ENCODE measurements around the gene SLC26A8.
A peak's percentile ranks its signal among the peaks of the same experiment; 100 is the strongest.

Gene SLC26A8

GRCh38 chr6:36054956-36055355 lies 30.5 kb upstream of the SLC26A8 start:
- H3K4me1 ChIP-seq, result peaks cover 4 to 15% (median 11%) of the 10 kb centered on the region in 10 experiments
- H3K36me3 ChIP-seq, result peaks cover 71 to 93% (median 81%) of the 10 kb centered on the region in 11 experiments
- H3K27ac ChIP-seq, result no peak overlapping the region
- no peak overlapping the region for H3K4me2 ChIP-seq
- no peak for TF ChIP-seq Cebpa-rat (IDR thresholded peaks at IDR 0.05)
- H4K20me1 ChIP-seq, result peaks cover 58 to 100% (median 96%) of the 10 kb centered on the region in 11 experiments
- H3K9ac ChIP-seq, result no peak overlapping the region; a peak in 1 of 22 replicates
- no peaks in the 10 kb centered on the region for H3K27me3 ChIP-seq
- no peaks in the 10 kb centered on the region for H3K9me3 ChIP-seq (replicated peaks in 1 of 11)
- H3K4me3 ChIP-seq, result no peak overlapping the region

GRCh38 chr6:36054415-36054814 lies 30.0 kb upstream of the SLC26A8 start:
- Histone ChIP-seq H3K4me1 (peaks cover 4 to 21% (median 13%) of the 10 kb centered on the region in 10 experiments), H3K9me3 (replicated peaks in 1 of 11) (no peaks in the 10 kb centered on the region), H3K4me3 (no peak overlapping the region), H4K20me1 (peaks cover 62 to 100% (median 96%) of the 10 kb centered on the region in 11 experiments), H3K4me2 (no peak overlapping the region), H3K27ac (no peak overlapping the region), H3K36me3 (peaks cover 65 to 88% (median 77%) of the 10 kb centered on the region in 11 experiments), H3K27me3 (no peaks in the 10 kb centered on the region), H3K9ac (no peak overlapping the region; a peak in 1 of 22 replicates)
- TF ChIP-seq Cebpa-rat (IDR thresholded peaks at IDR 0.05), result no peak

- Histone ChIP-seq H3K9ac (no peak overlapping the region), H3K27me3 (no peaks in the 10 kb centered on the region), H3K36me3 (peaks cover 60 to 84% (median 72%) of the 10 kb centered on the region in 11 experiments), H3K9me3 (replicated peaks in 1 of 11) (no peaks in the 10 kb centered on the region), H3K4me3 (no peak overlapping the region), H3K27ac (no peak overlapping the region), H3K4me2 (peak overlapping the region in 1 of 11 experiments; percentile 6; a peak in 1 of 22 replicates), H4K20me1 (peaks cover 68 to 100% (median 96%) of the 10 kb centered on the region in 11 experiments), H3K4me1 (peaks cover 4 to 26% (median 18%) of the 10 kb centered on the region in 10 experiments)
- TF ChIP-seq Cebpa-rat (IDR thresholded peaks at IDR 0.05), result no peak
Observed at GRCh38 chr6:36053878-36054277, 29.4 kb upstream of the SLC26A8 start.

- no peak overlapping the region for H3K27ac ChIP-seq
- no peak overlapping the region for H3K4me3 ChIP-seq
- H4K20me1 ChIP-seq, result peaks cover 80 to 100% (median 97%) of the 10 kb centered on the region in 11 experiments
- H3K4me1 ChIP-seq, result peaks cover 4 to 37% (median 20%) of the 10 kb centered on the region in 10 experiments
- H3K9me3 ChIP-seq (replicated peaks in 1 of 11), result no peaks in the 10 kb centered on the region
- peaks cover 45 to 84% (median 63%) of the 10 kb centered on the region in 11 experiments for H3K36me3 ChIP-seq
- H3K27me3 ChIP-seq, result no peaks in the 10 kb centered on the region
- no peak for TF ChIP-seq Cebpa-rat (IDR thresholded peaks at IDR 0.05)
- H3K9ac ChIP-seq, result no peak overlapping the region; a peak in 1 of 22 replicates
- no peak overlapping the region for H3K4me2 ChIP-seq
Observed at GRCh38 chr6:36052097-36052496, 27.7 kb upstream of the SLC26A8 start.

GRCh38 chr6:36050947-36051710 lies 26.7 kb upstream of the SLC26A8 start:
- Histone ChIP-seq H3K27me3 (no peaks in the 10 kb centered on the region), H3K36me3 (peaks cover 35 to 84% (median 62%) of the 10 kb centered on the region in 11 experiments), H3K9me3 (replicated peaks in 1 of 11) (peaks cover 0 to 5% (median 0%) of the 10 kb centered on the region in 11 experiments; a peak in 1 of 22 replicates), H3K4me1 (peaks cover 4 to 37% (median 20%) of the 10 kb centered on the region in 10 experiments), H3K27ac (no peak overlapping the region), H3K4me3 (no peak overlapping the region), H3K4me2 (no peak overlapping the region), H3K9ac (no peak overlapping the region), H4K20me1 (peaks cover 86 to 100% (median 97%) of the 10 kb centered on the region in 11 experiments)
- TF ChIP-seq Cebpa-rat (IDR thresholded peaks at IDR 0.05), result no peak

- Histone ChIP-seq H3K9ac (no peak overlapping the region), H3K27me3 (no peaks in the 10 kb centered on the region), H3K4me1 (peaks cover 4 to 37% (median 20%) of the 10 kb centered on the region in 10 experiments), H3K27ac (no peak overlapping the region), H3K4me3 (no peak overlapping the region), H4K20me1 (peaks cover 86 to 99% (median 97%) of the 10 kb centered on the region in 11 experiments), H3K4me2 (peak overlapping the region in 6 of 11 experiments; percentile 4 to 68 (median 36); a peak in 8 of 22 replicates), H3K9me3 (replicated peaks in 1 of 11) (peaks cover 0 to 5% (median 0%) of the 10 kb centered on the region in 11 experiments; a peak in 1 of 22 replicates), H3K36me3 (peaks cover 30 to 84% (median 55%) of the 10 kb centered on the region in 11 experiments)
- no peak for TF ChIP-seq Cebpa-rat (IDR thresholded peaks at IDR 0.05)
Observed at GRCh38 chr6:36050305-36050704, 25.9 kb upstream of the SLC26A8 start.

- H3K4me1 ChIP-seq, result peaks cover 0 to 37% (median 20%) of the 10 kb centered on the region in 10 experiments; a peak in 18 of 20 replicates
- no peak overlapping the region for H3K9ac ChIP-seq
- H3K27me3 ChIP-seq, result no peaks in the 10 kb centered on the region
- H4K20me1 ChIP-seq, result peaks cover 86 to 99% (median 97%) of the 10 kb centered on the region in 11 experiments
- no peak overlapping the region for H3K27ac ChIP-seq
- peak overlapping the region in 7 of 11 experiments; percentile 4 to 68 (median 31); a peak in 10 of 22 replicates for H3K4me2 ChIP-seq
- no peak; a peak in 2 of 22 replicates for TF ChIP-seq Cebpa-rat (IDR thresholded peaks at IDR 0.05)
- no peak overlapping the region for H3K4me3 ChIP-seq
- peaks cover 28 to 84% (median 55%) of the 10 kb centered on the region in 11 experiments for H3K36me3 ChIP-seq
- H3K9me3 ChIP-seq (replicated peaks in 1 of 11), result peaks cover 0 to 8% (median 0%) of the 10 kb centered on the region in 11 experiments; a peak in 3 of 22 replicates
Observed at GRCh38 chr6:36049582-36049981, 25.1 kb upstream of the SLC26A8 start.

GRCh38 chr6:36042618-36043260 lies 18.3 kb upstream of the SLC26A8 start:
- no peak for TF ChIP-seq Cebpa-rat (IDR thresholded peaks at IDR 0.05)
- peaks cover 21 to 95% (median 49%) of the 10 kb centered on the region in 11 experiments; a peak in 19 of 22 replicates for H3K36me3 ChIP-seq
- peaks cover 9 to 38% (median 15%) of the 10 kb centered on the region in 10 experiments for H3K4me1 ChIP-seq
- peaks cover 0 to 15% (median 0%) of the 10 kb centered on the region in 11 experiments; a peak in 4 of 22 replicates for H3K9me3 ChIP-seq (replicated peaks in 1 of 11)
- no peak overlapping the region for H3K4me2 ChIP-seq
- H3K27ac ChIP-seq, result no peak overlapping the region
- no peak overlapping the region for H3K4me3 ChIP-seq
- H3K27me3 ChIP-seq, result no peaks in the 10 kb centered on the region
- H4K20me1 ChIP-seq, result peaks cover 86 to 100% (median 100%) of the 10 kb centered on the region in 11 experiments
- H3K9ac ChIP-seq, result no peak overlapping the region

GRCh38 chr6:36040958-36041357 lies 16.5 kb upstream of the SLC26A8 start:
- H3K36me3 ChIP-seq, result peaks cover 21 to 95% (median 52%) of the 10 kb centered on the region in 11 experiments; a peak in 19 of 22 replicates
- H3K4me1 ChIP-seq, result peaks cover 17 to 56% (median 27%) of the 10 kb centered on the region in 10 experiments
- no peak overlapping the region for H3K4me3 ChIP-seq
- no peak overlapping the region for H3K27ac ChIP-seq
- peaks cover 87 to 100% (median 100%) of the 10 kb centered on the region in 11 experiments for H4K20me1 ChIP-seq
- no peak for TF ChIP-seq Cebpa-rat (IDR thresholded peaks at IDR 0.05)
- peak overlapping the region in 1 of 11 experiments; percentile 31; a peak in 1 of 22 replicates for H3K4me2 ChIP-seq
- H3K9ac ChIP-seq, result no peak overlapping the region
- peaks cover 0 to 11% (median 0%) of the 10 kb centered on the region in 11 experiments; a peak in 4 of 22 replicates for H3K9me3 ChIP-seq (replicated peaks in 1 of 11)
- no peaks in the 10 kb centered on the region for H3K27me3 ChIP-seq
